Stimulated activated CD8-positive, alpha-beta memory T cell treated with anti-CD3 and anti-CD28 coated beads, Interleukin-4, amount 100 ng/mL, for 48 hours (primary cell): Measurements from ENCODE around the gene SELENOW.
"Not testable (repeated sequence)": the region's sequence is repeated elsewhere in the genome, so short reads cannot be mapped to it uniquely, and the experiment has no call there.

Source experiments
- DNase-seq: peaks from one replicate; pipeline ENCODE4 v3.0.0-alpha.2; 2020

The SELENOW gene

DNA sequence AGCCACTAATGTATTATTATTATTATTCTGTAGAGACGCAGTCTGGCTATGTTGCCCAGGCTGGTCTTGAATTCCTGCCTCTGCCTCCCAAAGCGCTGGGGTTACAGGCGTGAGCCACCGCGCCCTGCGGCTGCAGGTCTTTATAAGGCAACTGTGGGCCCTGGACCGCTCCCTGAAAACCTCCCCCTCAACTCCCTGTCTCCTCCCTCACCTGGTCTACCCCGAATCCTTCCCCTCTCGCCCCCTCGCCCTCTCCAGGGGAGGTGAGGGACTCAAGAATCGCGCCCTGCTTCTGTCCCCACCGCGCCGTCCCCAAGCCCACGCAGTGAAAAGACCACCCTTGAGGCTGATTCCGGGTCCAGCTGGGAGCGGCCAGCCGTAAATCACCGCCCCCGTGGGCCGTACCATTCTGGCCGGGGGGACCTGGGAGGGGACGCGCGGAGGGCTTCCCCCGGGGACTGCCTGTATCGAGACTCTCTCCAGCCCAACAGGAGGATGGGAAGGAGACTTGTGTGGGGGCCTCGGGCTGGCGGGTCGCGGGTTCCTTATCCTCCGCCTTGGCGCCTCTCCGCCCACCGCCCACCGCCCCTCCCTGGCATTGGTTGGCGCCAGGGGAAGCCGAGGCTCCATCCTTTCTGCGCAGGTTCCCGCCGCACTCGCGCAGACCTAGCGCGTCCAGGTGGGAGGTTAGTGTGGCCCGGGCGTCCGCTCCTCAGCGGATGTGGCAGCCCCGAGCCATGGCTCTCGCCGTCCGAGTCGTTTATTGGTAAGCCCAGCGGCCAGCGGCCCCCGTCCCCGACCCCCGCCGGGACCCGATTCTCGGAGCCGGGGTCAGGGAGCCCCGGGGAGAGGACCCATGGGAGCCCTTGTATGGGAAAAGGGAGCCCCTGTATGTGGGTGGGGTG is at the start of gene SELENOW:
Gene SELENOW, plus strand, starts transcription at position 655 of the 905 bp plus-strand sequence. Its CDS starts 83 bp downstream, at position 738.
- peak; percentile 88 for DNase-seq

DNA sequence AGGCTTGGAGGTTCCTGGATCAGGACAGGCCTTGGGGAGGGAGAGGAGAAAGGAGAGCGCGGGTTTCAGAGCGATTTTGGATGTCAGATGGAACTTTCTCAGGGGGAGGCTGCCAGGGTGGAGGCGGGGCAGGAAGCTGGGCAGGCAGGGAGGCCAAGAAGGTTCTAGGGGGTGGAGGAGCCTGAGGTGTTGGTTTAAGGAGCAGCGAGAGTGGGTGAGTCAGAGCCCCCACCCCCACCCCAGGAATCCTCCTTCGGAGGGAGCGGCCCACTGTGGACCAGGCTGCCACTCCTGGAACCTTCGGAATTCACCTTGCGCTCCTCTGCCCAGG is 49.1 kb upstream of the SELENOW start:
- peak; percentile 47 for DNase-seq

DNA sequence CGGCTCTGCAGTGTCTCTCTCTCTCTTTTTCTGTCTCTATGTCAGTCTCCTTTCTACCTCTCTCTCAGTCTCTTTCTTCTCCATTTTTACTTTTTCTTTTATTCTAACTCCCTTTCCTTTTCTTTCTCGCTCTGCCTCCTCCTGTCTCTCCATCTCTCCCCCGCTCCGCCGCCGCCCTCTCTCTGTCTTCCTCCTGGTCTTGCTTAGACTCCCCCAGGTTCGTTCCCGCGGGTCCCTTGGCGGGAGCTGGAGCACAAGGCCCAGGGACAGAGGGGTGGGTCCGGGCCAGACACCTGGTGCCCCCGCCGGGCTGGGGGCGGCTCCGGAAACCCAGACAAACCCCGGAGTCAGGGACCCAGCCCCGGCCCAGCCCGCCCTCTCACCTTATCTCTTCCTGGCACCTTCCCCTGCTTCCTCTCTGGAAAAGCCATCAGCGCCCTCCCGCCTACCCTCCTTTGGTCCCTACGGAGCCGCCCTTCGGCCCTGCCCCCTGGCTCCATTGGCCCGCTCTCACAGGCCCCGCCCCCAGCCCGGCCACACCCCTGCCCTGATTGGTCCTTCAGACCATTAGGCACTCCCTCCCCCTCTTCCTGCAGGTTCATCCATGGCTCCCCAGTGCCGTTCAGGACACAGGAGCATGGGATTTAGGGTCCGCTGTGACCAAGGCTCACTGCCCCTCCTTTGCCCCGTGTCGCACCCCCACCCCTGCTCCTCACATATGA is 48.5 kb upstream of the SELENOW start:
- peak; percentile 85 for DNase-seq

DNA sequence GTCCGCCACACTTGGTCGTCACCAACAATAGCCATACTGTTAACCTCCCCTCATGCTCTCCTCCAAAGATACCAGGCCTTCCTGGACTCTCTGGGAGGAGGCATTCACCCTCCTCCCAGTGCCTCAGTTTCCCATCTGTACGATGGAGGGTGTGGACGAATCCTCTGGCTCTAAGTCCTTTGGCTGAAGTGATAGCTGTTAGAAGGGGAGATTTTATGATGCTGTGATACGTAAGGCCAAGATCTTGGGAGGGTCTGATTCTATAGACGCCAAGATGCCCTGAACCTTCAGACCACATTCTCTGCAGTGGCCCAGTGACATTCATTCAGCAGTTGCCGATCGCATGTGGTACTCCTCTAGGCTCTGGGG is 48.0 kb upstream of the SELENOW start:
- no peak for DNase-seq

DNA sequence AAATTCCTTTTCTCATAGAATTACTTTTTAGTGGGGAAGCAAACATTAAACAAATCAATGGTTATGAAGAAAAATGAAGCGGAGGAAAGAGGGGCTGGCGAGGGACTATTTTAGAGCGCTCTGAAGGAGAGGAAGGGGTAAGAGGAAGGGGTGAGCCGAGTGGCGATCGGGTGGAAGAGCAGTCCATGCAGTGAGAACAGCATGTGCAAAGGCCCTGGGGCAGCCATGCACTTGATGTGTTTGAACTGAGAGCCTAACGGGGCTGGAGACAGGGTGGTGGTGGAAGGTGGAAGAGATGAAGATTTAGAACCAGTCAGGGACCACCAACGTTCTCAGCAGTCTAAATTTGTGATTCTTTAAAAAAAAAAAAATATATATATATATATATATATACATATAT is 47.6 kb upstream of the SELENOW start:
- no peak for DNase-seq

DNA sequence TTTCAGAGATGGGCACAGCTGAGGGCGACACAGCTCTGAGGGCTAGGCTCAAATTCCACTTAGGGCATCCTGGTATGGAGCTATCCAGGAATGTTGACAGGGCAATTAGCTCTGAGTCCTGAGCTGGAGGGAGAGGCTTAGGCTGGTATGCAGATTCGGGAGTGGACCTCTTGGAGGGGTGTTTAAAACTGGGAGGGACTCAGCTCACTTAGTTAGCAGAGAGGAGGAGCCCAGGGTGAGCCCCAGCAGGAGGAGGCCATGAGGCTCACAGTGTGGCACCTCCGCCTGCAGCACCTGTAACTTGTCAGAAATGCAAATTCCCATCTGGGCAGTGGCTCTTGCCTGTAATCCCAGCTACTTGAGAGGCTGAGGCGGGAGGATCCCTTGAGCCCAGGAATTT is 43.4 kb upstream of the SELENOW start:
- no peak for DNase-seq

DNA sequence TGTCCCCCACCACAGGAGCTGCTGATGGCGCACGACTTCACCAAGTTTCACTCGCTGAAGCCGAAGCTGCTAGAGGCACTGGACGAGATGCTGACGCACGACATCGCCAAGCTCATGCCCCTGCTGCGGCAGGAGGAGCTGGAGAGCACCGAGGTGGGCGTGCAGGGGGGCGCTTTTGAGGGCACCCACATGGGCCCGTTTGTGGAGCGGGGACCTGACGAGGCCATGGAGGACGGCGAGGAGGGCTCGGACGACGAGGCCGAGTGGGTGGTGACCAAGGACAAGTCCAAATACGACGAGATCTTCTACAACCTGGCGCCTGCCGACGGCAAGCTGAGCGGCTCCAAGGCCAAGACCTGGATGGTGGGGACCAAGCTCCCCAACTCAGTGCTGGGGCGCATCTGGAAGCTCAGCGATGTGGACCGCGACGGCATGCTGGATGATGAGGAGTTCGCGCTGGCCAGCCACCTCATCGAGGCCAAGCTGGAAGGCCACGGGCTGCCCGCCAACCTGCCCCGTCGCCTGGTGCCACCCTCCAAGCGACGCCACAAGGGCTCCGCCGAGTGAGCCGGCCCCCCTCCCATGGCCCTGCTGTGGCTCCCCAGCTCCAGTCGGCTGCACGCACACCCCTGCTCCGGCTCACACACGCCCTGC is 37.5 kb upstream of the SELENOW start:
- DNase-seq = no peak

DNA sequence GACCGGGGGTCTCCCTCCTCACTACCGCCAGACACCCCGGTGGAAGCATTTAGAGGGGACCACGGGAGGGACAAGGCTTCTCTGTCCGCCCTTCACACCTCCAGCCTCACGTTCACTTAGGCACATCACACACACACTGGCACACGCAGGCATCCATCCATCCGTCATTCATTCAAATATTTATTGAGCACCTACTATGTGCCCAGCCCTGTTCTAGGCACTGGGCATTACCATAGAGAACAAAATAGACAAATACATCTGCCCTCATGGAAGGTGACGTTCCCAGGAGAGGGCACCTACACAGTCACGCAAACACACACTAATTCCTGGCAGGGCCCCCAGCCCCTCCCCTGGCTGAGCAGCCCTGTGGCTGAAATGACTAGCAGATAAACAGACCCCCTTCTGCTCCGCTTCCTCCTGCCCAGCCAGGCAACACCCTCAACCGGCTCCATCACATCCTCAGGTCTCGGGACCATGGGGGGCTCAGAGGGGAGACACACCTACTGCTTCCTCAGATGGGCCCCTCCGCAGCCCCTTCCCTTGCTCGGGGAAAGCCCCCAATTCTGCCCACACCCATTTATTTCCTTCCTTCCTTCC is 36.9 kb upstream of the SELENOW start:
- DNase-seq = no peak

DNA sequence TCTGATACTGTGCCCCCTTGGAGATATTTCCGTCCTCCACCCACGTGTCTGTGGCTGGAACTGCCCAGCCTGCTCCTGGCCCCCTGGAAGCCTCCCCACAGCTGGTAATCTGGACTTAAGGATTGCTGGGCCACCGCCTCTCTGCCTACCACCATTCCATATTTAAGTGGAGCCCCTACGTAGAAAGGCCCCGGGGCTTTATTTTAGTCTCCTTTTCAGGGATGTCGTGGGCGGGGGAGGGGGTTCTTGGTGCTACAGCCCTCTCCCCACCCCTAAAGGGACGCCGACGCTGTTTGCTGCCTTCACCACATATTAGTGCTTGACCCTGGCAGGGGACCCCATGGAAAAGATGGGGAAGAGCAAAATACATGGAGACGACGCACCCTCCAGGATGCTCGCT is 35.9 kb upstream of the SELENOW start:
- no peak for DNase-seq

DNA sequence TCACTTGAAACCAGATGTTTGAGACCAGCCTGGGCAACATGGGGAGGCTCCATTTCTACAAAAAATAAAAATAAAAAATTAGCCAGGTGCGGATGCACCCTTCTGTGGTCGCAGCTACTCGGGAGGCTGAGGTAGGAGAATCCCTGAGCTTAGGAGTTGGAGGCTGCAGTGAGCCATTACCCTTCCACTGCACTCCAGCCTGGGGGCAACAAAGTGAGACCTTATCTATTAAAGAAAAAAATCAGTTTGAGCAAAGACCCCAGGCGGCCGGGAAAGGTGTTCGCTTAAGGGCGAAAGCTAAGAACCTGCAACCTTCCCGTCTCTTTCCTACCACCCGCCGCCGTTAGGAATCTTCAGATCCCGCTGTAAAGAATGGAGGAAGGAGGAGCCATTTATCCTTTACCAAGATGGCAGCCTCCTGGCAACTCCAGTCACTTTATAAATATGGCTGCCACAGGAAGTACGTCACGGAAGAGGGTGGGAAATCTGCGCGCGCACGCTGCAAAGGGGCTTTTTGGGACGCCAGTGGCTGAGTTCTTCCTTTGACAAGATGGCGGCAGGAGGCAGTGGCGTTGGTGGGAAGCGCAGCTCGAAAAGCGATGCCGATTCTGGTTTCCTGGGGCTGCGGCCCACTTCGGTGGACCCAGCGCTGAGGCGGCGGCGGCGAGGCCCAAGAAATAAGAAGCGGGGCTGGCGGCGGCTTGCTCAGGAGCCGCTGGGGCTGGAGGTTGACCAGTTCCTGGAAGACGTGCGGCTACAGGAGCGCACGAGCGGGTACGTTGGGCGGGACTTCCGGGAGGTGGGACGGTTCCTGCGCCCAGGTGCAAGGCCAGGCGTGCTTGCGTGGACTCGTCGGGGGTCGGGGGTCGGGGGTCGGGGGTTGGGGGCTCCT is 33.2 kb upstream of the SELENOW start, which contains the start of gene NOP53:
Gene NOP53, plus strand, starts transcription at position 537 of the 892 bp plus-strand sequence. Its CDS starts 14 bp downstream, at position 551.
- peak; percentile 98 for DNase-seq

DNA sequence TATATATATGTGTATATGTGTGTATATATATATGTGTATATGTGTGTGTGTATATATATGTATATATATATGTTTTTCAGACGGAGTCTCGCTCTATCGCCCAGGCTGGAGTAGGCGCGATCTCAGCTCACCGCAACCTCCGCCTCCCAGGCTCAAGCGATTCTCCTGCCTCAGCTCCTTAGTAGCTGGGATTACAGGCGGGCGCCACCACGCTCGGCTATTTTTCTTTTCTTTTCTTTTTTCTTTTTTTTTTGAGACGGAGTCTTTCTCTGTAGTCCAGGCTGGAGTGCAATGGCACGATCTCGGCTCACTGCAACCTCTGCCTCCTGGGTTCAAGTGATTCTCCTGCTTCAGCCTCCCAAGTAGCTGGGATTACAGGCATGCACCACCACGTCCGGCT is 32.4 kb upstream of the SELENOW start:
- DNase-seq = not testable (repeated sequence)

DNA sequence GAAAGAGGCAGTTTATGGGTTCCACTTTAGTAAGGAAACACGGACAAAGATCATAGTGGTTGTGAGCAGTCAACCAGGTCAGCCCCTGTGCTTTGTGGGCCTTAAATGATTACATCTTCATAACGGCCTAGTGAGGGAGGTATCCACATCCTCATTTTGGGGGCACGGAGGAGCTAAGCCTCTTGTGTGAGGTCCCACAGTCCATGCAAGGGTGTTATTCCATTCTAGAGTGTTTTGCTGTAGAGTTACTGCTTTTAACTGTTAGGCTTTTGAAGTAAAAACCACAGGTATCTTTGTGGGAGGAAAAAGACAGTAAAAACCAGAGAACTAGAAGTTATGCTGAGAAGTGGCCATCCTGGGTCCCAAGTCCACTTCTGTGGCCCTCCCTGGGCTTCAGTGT is 29.2 kb upstream of the SELENOW start:
- no peak for DNase-seq

DNA sequence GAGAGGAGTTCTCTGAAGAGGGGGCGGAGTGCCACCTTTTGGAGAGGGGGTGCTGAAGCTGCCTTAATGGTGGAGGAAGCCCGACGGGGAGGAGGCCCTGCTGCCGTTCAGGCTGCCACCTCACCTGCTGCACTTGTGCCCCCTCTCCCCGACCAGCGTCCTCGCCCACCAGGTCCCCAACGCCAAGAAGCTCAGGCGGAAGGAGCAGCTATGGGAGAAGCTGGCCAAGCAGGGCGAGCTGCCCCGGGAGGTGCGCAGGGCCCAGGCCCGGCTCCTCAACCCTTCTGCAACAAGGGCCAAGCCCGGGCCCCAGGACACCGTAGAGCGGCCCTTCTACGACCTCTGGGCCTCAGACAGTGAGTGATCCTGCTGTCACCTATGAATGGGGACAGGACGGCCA is 27.8 kb upstream of the SELENOW start:
- DNase-seq = no peak

DNA sequence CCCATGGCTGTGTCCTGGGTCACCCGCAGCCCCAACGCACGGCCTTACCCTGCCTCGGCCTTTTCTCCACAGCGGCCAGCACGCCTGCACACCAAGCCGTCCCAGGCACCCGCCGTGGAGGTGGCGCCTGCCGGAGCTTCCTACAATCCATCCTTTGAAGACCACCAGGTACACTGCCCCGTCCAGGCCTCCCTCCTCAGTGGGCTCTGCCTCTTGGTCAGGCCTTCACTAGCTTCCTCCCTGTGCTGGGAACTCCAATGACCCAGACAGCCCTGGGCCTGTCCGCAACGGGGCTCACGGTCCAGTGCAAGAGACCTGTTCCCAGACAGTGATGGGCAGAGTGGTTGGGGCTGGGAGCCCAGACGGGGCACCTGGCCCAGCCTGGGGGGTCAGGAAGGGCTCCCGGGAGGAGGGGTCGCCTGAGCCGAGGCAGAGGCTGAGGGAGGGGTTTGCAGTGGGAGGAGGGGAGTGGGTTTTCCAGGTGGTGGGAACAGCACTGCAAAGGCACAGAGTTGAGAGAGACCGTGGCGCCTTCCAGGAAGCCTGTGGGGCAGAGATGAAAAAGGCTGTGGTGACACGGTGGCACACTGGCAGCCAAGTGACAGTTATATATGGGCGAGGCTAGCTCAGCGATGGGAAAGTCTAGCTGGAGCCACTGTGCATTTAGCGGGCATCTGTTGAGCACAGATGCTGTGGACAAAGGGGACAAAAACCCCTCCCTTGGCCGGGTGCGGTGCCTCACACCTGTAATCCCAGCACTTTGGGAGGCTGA is 25.9 kb upstream of the SELENOW start:
- no peak for DNase-seq

DNA sequence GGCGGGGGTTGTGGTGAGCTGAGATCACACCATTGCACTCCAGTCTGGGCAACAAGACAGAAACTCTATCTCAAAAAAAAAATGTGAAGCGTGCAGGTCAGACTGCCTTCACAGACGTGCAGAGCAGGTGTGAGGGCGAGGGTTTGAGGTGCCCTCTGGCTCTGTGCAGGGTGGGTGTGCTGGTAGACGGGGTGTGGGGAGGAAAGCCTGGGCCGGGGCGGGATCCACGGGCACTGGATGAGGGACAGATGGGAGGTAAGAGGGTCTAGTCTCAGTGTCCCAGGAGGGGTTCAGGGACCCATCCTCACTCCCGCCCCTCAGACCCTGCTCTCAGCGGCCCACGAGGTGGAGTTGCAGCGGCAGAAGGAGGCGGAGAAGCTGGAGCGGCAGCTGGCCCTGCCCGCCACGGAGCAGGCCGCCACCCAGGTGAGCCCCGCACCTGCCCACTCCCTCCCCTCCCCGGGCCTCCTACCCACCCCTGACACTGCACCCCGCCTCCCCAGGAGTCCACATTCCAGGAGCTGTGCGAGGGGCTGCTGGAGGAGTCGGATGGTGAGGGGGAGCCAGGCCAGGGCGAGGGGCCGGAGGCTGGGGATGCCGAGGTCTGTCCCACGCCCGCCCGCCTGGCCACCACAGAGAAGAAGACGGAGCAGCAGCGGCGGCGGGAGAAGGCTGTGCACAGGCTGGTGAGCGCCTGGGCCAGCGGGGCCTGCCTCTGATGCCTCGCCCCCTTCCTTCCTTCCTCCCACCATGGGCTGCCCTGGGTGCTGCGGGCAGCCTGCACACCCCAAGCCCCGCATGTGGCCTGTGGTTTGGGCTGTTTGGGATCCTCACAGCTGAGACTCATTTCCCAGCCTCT is 24.1 kb upstream of the SELENOW start:
- no peak for DNase-seq

DNA sequence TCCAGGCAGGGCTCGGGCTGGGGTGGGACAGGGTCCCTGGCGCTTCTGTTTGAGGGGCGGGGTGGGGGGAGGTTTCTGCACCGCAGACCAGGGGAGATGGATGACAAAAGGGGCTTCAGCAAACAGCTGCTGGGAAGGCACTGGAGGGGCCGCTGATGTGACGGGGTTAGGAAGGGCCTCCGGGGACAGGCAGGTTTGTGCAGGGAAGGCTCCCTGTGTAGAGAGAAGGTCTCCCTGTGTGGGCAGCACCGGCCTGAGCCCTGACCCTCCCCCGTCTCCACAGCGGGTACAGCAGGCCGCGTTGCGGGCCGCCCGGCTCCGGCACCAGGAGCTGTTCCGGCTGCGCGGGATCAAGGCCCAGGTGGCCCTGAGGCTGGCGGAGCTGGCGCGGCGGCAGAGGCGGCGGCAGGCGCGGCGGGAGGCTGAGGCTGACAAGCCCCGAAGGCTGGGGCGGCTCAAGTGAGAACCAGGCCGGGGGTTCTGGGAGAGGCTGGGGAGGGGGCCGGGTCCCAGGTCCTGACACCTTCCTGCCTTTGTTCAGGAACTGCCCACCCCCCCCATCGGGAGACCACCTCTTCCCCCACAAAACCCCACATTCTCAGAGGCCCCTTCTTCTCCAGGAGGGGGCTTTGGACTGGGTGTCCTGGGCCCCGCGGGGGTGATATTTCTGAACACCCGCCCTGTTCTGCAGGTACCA is 23.3 kb upstream of the SELENOW start:
- no peak for DNase-seq

DNA sequence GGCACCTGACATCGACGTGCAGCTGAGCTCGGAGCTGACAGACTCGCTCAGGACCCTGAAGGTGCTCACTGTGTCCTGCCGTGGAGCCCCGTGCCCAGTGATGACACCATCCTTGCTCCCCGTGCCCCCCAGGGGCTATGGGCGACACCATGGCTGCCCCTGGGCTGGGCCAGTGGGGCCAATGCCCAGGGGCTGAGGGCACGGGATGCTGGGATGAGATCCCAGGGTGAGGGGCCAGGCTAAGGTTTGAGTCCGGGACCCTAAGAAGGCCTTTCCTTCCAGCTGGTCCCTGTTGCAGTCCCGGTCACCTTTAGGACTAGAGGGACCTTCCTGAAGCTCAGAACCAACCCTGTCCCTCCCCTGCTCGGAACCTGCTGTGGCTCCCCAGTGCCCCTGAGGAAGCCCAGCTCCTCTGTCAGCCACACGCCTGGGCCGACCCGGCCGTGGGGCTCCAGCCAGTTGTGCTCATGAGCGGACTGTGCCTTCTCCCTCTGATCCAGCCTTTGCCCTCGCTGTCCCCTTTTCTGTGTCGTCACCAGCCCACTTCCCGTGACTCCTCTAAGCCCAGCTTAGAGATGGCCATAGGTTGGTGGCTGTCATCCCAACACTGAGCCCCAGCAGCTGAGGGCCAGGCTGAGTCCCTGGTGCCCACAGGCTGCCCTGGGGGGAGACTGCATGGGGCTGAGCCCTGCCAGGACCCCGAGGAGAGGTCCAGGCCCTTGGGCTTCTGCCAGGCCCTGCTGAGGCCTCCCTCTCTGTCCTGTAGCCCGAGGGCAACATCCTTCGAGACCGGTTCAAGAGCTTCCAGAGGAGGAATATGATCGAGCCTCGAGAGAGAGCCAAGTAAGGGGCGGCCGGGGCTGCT is 22.5 kb upstream of the SELENOW start:
- no peak for DNase-seq

DNA sequence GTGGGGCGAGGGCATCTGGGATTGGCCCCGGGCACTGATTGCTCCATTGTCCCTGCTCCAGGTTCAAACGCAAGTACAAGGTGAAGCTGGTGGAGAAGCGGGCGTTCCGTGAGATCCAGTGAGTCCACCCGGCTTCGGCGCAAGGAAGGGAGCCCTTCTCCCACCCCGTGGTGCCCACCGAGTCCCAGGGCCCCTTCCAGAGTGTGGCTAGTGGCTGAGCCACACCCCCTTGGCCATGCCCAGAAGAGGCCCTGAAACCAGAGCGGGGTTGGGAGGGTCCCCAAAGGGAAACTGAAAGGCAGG is 21.9 kb upstream of the SELENOW start:
- DNase-seq = no peak
